HT1080 (cell line): Measurements from ENCODE around the gene TBRG4. TPM values are rescaled to one million over a fixed set of nuclear protein-coding genes. Genes with fewer than 3 reads are reported as not detected.

Source experiments
- DNase-seq: peaks from one replicate; pipeline ENCODE4 v3.0.0-alpha.2; 2015; ENCODE audit warnings: low read depth
- total RNA-seq: library from RNA; depleted of rRNA; stranded (reverse); fragments of >200 nt; shearing (Covaris generic); gene quantifications from 2 replicates; pipeline ENCODE4 v1.2.3, GENCODE V29; 2014

The TBRG4 gene
- total RNA-seq, 1 experiment from 2014 or later = 161 TPM

DNA sequence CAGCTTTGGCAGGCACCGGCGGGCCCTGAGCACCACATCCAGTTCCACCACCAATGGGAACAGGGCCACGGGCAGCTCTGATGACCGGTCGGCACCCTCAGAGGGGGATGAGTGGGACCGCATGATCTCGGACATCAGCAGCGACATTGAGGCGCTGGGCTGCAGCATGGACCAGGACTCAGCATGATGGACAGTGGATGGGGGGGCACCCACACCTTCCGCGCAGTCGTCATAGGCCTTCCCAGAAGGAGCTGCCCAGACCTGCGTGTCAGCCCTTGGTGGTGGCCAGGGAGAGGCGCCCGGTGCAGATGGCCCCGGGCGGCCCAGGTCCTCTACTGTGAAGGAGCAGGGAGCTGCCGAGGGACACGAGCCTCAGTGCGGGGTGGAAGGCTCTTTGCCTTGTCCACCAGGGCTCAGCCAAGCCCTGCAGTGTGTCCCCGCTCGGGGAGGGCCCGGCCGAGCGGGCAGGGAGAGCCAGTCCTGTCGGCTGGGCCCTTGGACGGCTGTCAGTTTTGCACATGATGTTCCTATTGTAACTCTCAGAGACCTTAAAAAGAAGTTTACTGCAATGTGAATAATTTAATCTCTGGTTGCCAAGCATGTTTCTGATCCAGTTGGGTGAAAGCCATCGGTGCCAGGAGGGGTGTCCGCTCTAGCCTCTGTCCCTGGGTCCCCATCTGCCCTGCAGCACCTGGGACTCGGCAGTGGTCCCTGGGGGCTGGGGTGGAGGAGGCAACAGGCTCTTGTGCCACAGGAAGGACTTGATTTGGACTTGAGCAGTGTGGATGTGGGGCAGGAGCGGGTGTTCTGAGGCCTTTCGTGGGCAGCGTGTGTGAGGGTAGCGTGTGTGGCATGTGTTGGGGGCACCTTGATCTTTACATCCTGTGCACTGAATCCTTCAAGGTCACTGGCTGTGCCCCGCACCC is 35.4 kb downstream of the TBRG4 start:
- no peak for DNase-seq

DNA sequence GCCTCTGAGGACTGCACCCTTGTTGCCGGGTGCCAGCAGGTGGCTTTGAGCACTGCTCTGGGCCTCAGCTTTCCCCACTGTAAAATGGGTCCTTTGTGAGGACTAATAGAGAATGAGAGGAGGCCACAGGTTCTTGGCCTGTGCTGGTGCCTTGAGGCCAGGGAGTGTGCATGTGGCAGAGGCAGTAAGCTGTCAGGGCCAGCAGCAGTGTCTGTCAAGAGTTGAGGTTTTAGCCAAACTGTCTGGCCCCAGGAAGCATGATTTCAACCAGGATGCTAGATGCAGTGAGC is 36.2 kb downstream of the TBRG4 start:
- DNase-seq = no peak

DNA sequence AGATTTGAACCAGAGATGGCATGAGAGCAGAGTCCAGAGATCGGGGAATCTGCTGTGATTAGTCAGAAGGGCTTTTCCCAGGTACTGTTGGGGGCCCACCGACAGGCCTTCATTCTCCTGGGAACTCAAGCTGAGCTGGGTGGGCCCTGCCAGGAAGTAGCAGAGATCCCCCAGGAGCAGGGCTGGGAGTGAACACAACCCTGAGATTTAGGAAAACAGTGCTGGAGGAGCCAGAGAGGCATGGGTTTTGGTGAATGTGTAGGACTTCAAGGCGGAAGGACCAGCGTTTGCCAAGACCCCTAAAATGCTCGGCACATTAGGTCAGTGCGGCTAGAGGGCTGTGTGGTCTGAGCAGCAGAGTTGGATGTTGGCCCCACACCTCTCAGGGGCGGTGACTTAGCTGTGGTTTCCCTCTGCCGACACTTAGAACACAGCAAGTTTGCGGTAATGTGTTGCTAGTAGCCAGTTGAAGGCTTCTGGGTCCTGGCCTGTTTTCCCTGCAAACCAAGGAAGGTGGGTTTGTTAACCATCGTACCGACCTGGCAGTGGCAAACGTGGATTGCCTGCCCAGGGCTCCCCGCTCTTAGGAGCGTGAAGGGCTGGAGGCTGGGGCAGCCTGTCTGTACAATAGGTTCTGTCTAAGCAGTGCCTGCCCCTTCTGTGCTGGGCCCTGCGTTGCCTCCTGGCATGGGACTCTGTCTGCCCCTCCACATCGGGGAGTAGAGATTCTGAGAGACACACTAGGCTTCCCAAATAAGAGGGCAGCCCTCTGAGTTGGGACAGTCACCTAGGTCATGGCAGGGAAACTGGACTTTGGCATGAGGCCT is 36.8 kb downstream of the TBRG4 start:
- DNase-seq = no peak

DNA sequence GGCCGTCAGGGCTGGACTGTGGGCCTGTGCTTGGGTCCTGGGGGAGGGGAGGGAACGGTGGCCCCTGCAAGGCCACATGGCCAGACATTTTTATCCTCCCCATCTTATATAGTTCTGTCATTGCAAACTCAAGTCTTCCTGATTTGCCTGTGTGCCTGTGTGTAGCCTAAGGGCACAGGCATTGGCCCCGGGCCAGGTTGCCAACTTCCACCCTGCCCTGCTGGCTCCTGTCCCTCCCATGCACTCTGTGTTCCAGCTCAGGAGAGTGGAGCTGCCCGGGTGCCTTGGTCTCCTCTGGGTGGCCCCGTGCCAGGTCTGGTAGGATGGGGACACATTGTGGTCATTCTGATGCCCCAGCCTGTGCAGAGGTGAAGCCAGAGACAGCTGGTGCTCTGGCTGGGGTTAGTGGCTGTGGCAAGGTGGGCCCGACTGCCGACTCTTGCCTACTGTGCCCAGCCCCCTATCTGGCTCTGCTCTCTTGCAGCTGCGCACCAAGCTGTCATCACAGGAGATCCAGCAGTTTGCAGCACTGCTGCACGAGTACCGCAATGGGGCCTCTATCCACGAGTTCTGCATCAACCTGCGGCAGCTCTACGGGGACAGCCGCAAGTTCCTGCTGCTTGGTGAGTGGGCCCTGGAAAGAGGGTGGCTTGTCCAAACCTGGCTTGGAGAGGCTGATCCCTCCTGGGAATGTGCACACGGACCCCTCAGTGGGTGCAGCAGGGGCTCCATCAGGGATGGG is 37.5 kb downstream of the TBRG4 start:
- no peak for DNase-seq

DNA sequence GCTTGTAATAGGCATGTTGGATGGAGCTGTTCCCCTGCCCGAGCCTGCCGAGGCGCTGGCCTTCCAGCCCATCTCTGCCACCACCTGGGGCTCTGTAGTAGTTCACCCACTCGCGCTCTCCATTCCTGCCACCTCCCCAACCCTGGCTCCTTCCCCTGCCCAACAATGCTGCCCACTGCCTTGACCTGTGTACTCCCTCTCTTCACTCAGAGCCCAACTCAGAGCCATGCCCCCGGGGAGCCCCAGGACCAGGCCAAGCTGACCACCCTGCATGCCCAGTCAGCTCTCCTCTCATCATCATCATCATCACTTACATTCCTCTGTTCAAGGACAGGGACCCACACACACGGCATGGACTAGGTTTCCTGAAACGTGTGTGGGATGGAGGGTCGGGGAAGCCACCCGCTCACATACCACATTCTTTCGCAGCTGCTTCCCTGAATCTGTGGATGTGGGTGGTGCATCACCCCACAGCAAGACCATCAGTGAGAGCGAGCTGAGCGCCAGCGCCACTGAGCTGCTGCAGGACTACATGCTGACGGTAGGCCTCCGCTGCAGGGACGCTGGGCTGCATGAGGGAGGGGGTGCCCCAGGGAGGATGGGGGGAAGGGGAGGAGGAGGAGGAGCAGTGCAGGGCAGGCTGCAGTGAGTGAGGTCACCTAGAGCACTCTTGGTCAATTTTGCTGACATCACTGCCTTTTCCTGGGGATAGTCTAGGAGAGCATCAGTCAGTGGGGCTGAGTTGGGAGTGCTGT is 38.3 kb downstream of the TBRG4 start:
- DNase-seq = no peak

DNA sequence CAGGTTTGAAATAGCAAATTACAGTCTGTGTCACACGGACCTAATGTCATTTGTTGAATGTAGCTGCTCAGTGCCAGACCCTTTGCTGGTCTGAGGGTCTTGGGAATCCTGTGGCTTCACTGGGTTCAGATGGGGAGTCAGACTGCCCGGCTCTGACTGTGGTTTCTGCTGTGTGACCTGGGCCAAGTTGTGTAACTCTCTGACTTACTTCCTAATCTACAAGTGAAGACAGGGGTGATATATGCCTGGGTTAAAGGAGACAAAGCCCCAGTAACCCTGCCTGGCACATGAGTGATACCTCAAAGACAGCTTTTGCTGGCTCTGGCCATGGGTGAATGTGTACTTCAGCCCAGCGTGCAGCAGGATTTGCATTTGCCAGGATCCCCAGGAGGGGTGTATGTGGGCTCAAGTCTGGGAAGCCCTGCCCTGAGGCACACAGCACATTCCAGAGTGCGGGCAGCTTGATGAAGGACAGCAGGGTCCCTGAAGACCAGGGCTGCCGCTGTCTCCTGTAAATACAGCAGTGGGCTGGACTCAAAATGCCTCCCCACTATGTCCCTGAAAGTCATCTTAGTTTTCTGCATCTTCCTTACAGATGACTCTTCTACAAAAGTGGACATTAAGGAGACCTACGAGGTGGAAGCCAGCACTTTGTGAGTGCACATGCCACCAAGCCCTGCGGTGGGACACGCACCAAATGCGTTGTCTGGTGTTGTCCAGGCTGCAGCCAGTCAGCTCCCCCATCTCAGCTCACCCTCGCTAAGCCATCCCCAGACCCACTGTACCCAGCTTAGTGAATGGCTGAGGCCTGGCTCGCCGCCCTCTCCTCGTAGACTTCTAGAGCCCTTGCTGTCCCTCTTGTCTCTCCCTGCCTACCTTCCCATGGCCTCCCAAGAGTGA is 39.1 kb downstream of the TBRG4 start:
- DNase-seq = no peak

DNA sequence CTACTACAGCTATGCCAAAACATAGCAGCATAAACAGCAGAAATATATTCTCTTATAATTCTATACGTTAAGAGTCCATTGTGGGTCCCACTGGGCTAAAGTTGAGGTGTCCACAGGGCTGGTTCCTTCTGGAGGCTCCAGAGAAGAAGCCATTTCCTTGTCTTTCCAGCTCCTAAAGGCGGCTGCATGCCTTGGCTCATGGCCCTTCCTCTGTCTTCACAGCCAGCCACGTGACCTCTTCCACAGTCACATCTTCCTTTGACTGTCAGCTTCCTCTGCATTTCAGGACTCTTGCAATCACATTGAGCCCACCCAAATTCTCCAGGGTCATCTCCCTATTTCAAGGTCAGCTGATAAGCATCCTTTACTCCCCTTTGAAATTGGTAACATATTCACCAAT is 40.0 kb downstream of the TBRG4 start:
- no peak for DNase-seq

DNA sequence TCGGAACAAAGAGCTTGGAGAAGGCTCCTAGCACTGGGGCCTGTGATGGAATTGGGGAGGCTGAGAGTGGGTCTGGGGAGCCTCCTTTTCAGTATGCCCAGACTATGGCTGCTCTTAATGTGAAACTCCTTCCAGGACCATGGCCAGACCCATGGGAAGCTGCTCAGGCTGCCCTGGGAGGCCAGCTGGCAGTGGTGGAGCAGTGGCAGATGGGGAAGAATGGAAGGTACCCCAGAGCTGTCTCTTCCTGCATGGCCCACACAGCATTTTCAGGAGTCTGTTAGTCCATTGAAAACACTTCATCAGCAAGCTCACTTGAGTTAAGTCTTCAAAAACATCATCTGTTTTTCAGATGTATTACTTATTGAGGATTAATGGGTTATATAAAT is 41.2 kb downstream of the TBRG4 start:
- no peak for DNase-seq

DNA sequence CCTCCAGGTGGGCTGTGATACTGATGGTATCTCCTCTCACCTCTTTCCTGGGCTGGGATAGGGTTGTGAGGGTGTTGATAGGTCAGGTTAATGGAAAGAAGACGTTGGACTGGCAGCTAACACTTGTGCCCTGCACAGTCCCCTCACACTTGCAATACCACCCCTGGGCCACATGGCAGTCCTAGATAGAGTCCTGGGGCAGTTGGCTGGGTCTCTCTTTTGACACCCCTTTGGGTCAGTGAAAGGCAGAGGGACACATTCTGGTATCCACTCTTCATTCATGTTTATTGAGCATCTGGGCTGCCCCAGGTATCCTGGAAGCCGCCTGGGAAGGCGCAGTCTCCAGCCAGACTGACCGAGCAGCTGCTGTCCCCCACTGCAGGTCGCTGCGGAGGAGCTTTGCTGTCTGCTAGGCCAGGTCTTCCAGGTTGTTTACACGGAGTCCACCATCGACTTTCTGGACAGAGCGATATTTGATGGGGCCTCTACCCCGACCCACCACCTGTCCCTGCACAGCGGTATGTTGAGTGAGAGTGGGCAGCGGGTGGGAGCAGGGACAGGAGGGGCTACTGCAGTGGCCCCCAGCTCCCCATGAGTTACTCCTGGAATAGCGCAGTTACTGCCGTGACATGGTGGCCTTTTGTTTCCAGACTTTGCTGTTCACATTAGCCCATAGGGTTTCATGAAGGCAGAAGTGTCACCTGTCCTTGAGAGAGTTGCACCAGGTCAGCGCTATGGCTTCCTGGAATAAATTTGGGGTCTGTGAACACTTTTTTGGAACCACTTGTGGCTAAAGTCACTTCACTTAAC is 41.8 kb downstream of the TBRG4 start:
- no peak for DNase-seq

DNA sequence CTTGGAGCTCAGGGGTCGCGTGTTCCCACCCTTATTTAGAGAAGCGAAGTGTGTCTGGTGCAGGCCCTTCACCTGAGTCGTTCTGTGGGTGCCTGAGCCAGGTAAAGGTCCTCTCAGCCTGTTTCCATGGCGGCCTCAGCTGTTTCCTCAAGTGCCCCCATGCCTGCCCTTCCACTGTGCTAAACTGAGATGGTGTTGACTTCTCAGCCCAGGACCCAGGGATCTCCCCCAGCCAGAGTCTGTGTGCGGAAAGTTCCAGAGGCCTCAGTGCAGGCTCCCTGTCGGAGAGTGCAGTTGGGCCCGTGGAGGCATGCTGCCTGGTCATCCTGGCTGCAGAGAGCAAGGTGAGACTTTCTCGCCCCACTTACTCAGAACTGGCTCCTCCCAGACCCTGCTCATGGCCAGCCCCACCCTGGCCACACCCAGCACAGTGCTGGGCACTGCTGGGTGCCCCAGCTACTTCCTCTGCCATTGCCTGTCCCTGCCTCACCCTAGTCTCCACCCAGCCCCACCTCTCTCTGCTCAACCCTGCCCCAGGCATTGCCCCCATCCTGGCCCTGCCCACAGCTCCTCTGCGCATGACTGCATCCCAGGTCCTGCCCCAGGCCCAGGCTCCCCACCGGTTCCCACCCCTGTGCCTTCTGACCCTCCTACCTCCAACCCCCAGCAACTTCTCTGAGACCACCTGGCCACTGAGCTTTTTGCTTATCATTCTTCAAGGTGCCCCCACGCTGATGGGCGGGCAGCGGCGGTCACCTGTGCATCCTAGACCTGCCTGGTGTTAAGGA is 43.1 kb downstream of the TBRG4 start:
- no peak for DNase-seq

DNA sequence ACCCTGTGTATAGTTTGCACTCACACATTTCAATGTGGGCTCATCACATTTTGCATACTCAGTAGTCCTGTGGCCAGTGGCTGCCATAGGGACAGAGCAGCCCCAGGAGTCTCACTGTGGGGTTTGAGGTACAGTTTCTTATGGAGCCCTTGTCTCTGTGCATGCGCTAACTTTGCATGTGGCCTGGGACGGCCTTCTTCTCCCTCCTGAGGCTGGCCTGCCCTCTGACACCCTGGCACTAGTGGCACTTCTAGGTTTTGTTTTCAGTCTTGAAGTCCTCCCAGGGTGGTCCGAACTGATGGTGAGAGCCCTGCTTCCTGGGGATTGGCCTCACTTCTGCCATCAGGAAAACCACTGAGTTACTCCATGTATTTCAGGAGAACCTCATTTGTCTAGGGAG is 43.9 kb downstream of the TBRG4 start:
- no peak for DNase-seq

DNA sequence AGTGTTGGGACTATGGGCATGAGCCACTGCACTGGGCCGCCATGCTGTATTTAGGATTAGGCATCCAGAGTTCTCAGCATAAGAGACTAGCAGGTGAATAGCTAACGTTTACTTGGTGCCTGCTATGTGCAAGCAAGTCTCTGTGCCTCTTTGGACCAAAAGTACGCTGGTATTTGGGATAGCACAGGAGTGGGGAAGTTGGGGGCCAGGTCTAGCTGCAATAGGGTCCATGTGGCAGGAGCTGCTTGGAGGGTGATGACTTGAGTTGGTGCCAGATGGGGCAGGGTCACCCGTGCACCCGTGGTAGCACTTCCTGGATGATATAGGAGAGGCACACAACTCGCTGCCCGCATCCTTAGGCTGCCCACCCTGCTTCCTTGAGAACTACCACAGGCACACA is 45.1 kb downstream of the TBRG4 start:
- no peak for DNase-seq

DNA sequence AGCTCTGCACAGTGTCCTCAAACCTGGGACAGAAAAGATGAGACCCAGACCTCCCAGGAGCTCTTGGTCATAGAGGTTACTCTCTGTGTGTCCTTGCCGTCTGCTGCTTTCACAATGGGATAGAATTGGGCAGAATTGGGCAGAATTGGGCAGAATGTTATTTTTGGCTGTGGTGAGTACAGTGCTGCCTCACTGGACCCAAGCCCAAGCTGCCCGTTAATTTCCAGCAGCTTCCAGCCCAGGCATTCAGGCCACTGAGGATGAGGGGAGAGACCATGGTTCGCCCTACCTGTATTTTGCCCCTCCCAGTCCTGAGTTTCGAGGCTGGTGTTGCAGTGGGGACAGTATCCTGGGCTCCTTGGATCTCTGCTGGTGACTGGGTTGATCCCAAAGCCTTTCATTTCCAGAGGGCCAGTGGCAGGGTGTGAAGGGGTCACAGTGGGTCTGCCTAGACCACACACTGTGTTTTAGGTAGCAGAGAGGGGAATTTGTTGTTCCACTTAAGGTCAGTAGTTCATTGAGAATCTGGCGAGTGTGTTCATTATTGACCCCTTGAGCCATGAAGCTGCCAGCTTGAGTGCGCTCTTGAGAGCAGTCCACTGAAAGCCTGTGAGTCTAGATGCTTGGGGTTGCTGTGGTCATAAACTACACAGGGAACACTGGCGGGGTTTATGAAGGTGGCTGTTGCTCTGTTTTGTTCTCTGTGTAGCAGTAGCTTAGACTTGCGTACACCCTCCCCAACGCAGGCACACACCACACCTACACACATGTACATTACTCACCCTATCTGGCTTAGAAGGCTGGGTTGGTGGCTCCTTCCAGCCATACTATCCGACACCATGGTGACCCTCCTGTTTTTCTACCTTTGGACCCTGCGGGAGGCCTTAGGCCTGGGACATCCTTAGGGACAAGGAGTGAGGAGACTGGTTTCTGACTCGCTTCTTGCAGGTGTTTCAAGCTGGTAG is 46.2 kb downstream of the TBRG4 start:
- no peak for DNase-seq

DNA sequence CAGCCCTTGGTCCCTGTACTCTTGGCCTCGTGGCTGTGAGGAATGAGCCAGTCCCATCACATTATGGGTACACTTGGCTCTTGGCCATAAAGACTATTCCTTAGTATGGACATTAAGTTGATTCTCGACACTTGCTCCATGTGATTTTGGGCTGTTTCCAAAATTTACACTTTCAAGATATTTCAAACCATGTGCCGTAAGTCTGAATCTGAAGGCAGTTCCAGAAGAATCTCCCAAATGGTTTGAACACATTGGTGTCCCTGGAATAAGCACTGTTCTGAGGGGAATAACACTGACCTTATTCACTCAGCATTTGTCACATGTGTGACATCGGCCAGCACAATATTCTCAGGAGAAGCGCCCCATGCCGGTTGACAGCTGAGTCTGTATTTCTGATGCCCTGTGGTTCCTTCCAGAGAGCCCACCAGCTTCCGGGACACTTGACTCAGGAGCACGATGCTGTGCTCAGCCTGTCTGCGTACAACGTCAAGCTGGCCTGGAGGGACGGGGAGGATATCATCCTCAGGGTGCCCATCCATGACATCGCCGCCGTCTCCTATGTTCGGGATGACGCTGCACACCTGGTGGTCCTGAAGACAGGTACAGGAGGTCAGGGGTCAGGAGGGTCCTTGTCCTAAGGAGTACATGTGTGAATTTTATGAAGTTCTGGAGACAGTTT is 47.3 kb downstream of the TBRG4 start:
- DNase-seq = no peak

DNA sequence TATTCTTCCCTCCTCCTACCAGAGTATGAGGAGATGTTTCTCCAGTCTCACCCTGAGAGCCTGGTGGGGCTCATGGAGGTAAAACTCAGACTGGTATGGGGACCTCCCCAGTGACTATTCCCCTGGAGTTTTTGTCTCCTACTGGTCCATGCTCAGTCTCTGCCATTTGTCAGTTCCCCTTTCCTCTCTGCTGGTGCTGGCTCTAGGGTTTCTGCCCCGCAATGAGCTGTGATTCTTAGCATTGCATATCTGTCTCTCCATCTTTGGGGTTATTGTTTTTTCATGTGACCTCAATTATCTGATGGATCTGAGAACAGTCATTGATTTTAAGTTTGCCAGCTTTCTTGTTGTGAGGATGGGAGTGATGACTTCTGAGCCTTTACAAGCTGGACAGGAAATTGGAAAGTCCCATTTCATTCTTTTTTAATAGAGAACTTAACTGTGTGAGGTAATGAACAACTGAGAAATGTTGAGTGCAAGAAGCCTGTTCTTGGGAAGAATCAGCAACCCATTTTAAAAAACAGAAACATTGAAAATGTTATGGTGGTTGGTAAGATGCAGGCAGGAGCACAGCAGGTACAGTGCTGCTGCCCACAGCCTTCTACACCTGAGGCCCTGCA is 49.6 kb downstream of the TBRG4 start:
- no peak for DNase-seq

DNA sequence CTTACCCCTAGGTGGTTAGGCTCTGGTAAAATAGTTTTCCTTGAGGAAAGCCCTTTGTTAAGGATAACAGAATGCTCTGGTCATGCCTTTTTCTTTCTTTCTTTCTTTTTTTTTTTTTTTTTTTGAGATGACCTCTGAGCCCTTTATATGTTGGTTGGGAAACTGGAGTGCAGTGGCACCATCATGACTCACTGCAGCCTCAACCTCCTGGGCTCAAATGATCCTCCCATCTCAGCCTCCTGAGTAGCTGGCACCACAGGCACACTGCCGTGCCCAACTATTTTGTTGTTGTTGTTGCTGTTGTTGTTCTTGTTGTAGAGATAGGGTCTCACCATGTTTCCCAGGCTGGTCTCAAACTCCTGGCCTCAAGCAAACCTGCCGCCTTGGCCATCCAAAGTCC is 50.1 kb downstream of the TBRG4 start:
- DNase-seq = no peak
